Stimulated activated naive B cell treated with anti-CD40 and anti-IgM and Interleukin-4, amounts not matched to agents 10 μg/mL and 1 μg/mL and 100 μg/mL, for 72 hours (primary cell): ENCODE data around the gene LRMDA.

Experiments
- ATAC-seq, 2 donors: fragments of 150-1000 bp; cut with Tn5 transposase; replicated peaks; 2 replicates each; pipeline ENCODE4 v1.10.0; 2021; ENCODE audit warnings: moderate library complexity in 1 of 2
- DNase-seq: peaks from one replicate; pipeline ENCODE4 v3.0.0; 2021
- H3K27ac Mint-ChIP-seq: one replicate; pipeline ENCODE4 v1.8.0; 2022; ENCODE audit warnings: mild to moderate bottlenecking, mixed read lengths
- H3K27me3 Mint-ChIP-seq, 2 donors: one replicate each; pipeline ENCODE4 v1.8.0; 2022; ENCODE audit warnings: mixed read lengths in 2 of 2
- H3K36me3 Mint-ChIP-seq, 2 donors: one replicate each; pipeline ENCODE4 v1.8.0; 2022; ENCODE audit warnings: mixed read lengths in 2 of 2, mild to moderate bottlenecking in 1 of 2
- H3K4me1 Mint-ChIP-seq, 2 donors: one replicate each; pipeline ENCODE4 v1.8.0; 2022; ENCODE audit warnings: mixed read lengths in 2 of 2, mild to moderate bottlenecking in 1 of 2
- H3K4me3 Mint-ChIP-seq, 2 donors: one replicate each; pipeline ENCODE4 v1.8.0; 2022; ENCODE audit warnings: mild to moderate bottlenecking in 2 of 2, mixed read lengths in 2 of 2, moderate library complexity in 1 of 2
- H3K9me3 Mint-ChIP-seq, 2 donors: one replicate each; pipeline ENCODE4 v1.8.0; 2022; ENCODE audit warnings: mixed read lengths in 2 of 2, mild to moderate bottlenecking in 1 of 2

The LRMDA gene

DNA sequence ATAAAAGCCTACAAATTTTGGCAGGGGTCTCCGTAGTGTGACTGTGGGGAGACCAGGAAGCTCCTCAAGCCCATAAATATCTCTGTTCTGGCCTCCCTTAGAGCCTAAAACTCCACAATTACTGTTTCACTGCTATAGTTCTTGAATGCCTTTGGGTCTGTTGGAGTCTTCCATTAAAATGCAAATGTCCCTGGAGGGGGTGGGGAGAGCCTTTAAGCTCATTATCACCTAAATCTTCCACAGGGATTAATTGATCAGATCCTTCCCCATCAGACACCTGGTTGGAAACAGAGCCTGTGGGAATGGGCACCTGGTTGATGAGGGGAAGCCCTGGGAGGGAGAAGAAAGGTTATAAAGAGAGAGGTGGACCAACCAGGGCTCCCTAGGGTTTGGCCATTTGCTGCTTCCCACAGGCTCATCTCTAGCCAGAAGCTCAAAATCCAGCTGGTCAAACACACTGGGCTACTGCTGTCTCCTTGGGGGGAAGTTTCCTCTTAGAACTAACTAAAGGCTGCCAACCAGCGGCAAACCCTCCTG, 718.2 kb downstream of the LRMDA start:
- no peaks in the 10 kb centered on the region for H3K27me3 Mint-ChIP-seq
- H3K4me3 Mint-ChIP-seq: no peak overlapping the region
- H3K27ac Mint-ChIP-seq: no peak overlapping the region
- DNase-seq: no peak
- H3K9me3 Mint-ChIP-seq: peaks cover 4 to 10% of the 10 kb centered on the region in 2 donors
- H3K4me1 Mint-ChIP-seq: no peaks in the 10 kb centered on the region
- H3K36me3 Mint-ChIP-seq: no peaks in the 10 kb centered on the region
- no peak for ATAC-seq

DNA sequence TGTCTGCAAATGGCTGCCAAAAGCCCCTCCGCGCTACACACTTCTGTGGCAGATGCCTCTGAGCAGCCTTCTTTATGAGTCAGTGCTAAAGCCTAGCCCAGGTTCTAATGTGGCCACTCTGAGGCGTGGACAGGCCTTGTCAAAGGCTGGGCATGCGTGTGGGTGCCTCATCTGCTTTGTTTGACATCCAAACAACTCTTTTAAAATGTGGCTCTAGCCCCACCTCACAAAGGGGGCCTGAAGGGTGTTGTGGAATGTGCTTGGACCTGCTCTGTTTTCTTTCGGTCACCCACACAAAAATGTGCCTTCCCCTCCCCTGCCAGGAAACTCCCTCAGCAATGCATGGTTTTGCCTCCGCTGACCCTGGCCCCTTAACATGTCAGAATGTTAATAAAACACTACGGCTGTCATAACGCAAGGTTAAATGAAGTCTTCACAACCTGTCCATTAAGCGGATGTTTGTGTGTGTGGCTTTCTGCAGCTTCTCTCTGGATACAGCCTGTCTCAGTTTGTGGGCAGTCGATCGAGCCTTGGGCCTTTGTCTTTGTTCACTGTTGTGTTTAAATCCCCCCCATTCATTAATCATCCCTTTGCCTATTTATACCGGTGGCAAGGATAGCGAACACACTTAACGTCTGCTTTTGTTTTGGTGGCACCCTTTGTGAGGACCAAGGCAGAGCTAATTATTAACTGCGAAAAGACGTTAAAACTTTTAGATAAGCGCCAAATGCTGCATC, 718.9 kb downstream of the LRMDA start:
- H3K4me1 Mint-ChIP-seq: no peaks in the 10 kb centered on the region
- ATAC-seq: no peak
- no peak overlapping the region for H3K4me3 Mint-ChIP-seq
- H3K9me3 Mint-ChIP-seq: peaks cover 4 to 10% of the 10 kb centered on the region in 2 donors
- no peak overlapping the region for H3K27ac Mint-ChIP-seq
- H3K27me3 Mint-ChIP-seq: no peaks in the 10 kb centered on the region
- no peak for DNase-seq
- no peaks in the 10 kb centered on the region for H3K36me3 Mint-ChIP-seq

GRCh38 chr10:76150876-76151288, 719.5 kb downstream of the LRMDA start:
- H3K4me3 Mint-ChIP-seq: no peak overlapping the region
- H3K36me3 Mint-ChIP-seq: no peaks in the 10 kb centered on the region
- no peak overlapping the region for H3K27ac Mint-ChIP-seq
- peaks cover 4 to 10% of the 10 kb centered on the region in 2 donors for H3K9me3 Mint-ChIP-seq
- no peaks in the 10 kb centered on the region for H3K4me1 Mint-ChIP-seq
- DNase-seq (no peak), ATAC-seq (no peak)
- no peaks in the 10 kb centered on the region for H3K27me3 Mint-ChIP-seq

DNA sequence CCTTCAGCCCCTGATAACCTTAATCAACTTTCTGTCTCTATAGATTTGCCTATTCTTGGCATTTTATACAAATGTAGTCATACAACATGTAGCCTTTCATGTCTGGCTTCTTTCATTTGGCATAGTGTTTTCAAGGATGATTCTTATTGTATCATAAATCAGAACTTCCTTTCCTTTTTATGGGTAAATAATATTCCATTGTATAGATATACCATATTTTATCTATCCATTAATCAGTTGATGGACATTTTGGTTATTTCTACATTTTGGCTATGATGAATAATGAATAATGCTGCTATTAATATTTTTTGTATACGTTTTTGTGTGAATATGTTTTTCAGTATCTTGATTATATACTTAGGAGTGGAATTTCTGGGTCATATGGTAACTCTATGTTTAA, 720.8 kb downstream of the LRMDA start:
- DNase-seq: no peak
- Mint-ChIP-seq H3K9me3 (peaks cover 4 to 10% of the 10 kb centered on the region in 2 donors), H3K27me3 (no peaks in the 10 kb centered on the region), H3K4me3 (no peak overlapping the region), H3K27ac (no peak overlapping the region), H3K4me1 (no peaks in the 10 kb centered on the region), H3K36me3 (no peaks in the 10 kb centered on the region)
- no peak for ATAC-seq

- H3K27ac Mint-ChIP-seq: no peak overlapping the region
- ATAC-seq (no peak), DNase-seq (no peak)
- H3K4me3 Mint-ChIP-seq: no peak overlapping the region
- H3K9me3 Mint-ChIP-seq: peaks cover 4 to 7% of the 10 kb centered on the region in 2 donors
- H3K27me3 Mint-ChIP-seq: no peaks in the 10 kb centered on the region
- H3K4me1 Mint-ChIP-seq: no peaks in the 10 kb centered on the region
- no peaks in the 10 kb centered on the region for H3K36me3 Mint-ChIP-seq
These were observed 724.5 kb downstream of the LRMDA start for GRCh38 chr10:76155961-76156360.

DNA sequence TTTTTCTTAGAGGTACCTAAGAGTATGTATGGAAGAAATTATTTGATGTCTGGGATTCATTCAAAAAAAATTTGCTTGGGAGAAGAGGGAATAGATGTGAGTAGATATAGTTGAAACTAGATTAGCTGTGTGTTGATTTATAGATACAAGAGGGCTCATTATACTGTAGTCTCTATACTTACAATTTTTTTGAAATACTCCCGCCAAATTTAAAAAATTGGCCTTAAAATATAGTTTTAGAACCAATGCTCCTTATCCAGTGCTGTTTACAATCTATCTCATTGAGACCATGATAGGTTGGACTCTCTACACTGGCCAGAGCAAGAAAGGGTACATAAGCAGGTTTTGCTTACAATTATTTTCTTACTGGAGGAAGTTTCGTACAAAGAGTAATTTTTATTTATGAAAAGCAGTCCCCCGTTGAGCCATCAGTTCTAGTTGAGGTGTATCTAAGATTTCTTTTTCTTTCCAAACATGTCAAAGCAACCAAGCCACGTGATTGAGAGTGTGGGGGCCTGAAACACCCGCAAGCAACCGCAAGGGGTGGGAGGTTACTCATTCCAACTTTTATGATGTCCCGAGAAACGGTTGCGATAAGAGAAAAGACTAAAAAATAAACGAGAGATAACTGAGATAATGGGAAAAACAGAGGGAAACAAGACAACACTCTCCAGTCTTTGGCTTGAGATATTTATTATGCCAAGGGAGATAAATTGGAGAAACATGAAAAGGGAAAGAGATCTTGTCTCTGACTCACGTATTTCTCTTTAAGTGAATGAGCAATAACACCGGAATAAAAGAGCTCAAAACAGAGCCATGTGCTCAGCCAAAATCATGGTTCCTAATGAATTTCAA, 729.2 kb downstream of the LRMDA start:
- no peak for DNase-seq
- Mint-ChIP-seq H3K4me3 (no peak overlapping the region), H3K27ac (no peak overlapping the region), H3K4me1 (no peaks in the 10 kb centered on the region), H3K27me3 (no peaks in the 10 kb centered on the region), H3K36me3 (no peaks in the 10 kb centered on the region), H3K9me3 (peaks cover 0 to 4% of the 10 kb centered on the region in 2 donors)
- no peak for ATAC-seq

DNA sequence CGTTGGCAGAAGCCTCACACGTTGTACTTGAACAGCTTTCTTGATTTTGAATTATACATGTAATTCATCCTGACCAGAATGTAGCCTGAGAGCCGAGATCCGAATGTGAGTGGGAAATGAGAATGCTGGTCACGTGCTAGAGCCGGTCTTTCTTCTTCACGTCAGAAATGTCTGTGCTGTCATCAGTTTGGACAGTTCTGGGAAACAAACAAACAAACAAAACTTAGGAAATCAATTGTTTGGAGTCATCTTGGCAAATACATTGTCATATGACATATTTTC, 729.8 kb downstream of the LRMDA start:
- H3K27me3 Mint-ChIP-seq: no peaks in the 10 kb centered on the region
- H3K36me3 Mint-ChIP-seq: no peaks in the 10 kb centered on the region
- H3K9me3 Mint-ChIP-seq: peaks cover 1 to 7% of the 10 kb centered on the region in 2 donors
- no peaks in the 10 kb centered on the region for H3K4me1 Mint-ChIP-seq
- no peak overlapping the region for H3K27ac Mint-ChIP-seq
- H3K4me3 Mint-ChIP-seq: no peak overlapping the region
- ATAC-seq: no peak
- DNase-seq: no peak

- H3K4me1 Mint-ChIP-seq: no peaks in the 10 kb centered on the region
- H3K9me3 Mint-ChIP-seq: peaks cover 4 to 14% of the 10 kb centered on the region in 2 donors
- ATAC-seq: no peak
- no peaks in the 10 kb centered on the region for H3K27me3 Mint-ChIP-seq
- no peak overlapping the region for H3K4me3 Mint-ChIP-seq
- H3K27ac Mint-ChIP-seq: no peak overlapping the region
- H3K36me3 Mint-ChIP-seq: no peaks in the 10 kb centered on the region
- no peak for DNase-seq
These were observed 737.0 kb downstream of the LRMDA start for GRCh38 chr10:76168437-76168836.

GRCh38 chr10:76169246-76169645, 737.8 kb downstream of the LRMDA start:
- H3K4me1 Mint-ChIP-seq: no peaks in the 10 kb centered on the region
- H3K27ac Mint-ChIP-seq: no peak overlapping the region
- no peaks in the 10 kb centered on the region for H3K36me3 Mint-ChIP-seq
- H3K27me3 Mint-ChIP-seq: no peaks in the 10 kb centered on the region
- peaks cover 4 to 14% of the 10 kb centered on the region in 2 donors for H3K9me3 Mint-ChIP-seq
- H3K4me3 Mint-ChIP-seq: no peak overlapping the region
- ATAC-seq: no peak
- no peak for DNase-seq

DNA sequence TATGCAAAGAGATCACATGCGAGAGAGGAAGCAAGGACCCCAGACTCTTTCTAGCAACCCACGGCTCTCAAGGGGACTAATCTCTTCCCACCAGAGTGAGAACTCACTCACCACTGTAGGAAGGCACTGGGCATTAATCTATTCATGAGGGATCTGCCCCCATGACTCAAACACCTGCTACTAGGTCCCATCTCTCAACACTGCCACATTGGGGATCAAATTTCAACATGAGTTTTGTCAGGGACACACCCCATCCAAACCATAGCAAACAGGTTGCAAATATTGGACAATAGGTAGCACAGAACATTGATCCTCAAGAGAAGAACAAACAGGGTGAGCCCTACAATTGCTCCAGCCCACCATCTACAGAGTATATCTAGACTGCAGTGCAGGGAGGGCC, 740.6 kb downstream of the LRMDA start:
- H3K36me3 Mint-ChIP-seq: no peaks in the 10 kb centered on the region
- H3K27me3 Mint-ChIP-seq: no peaks in the 10 kb centered on the region
- H3K9me3 Mint-ChIP-seq: peaks cover 0 to 6% of the 10 kb centered on the region in 2 donors
- H3K27ac Mint-ChIP-seq: no peak overlapping the region
- no peak for ATAC-seq
- no peaks in the 10 kb centered on the region for H3K4me1 Mint-ChIP-seq
- no peak overlapping the region for H3K4me3 Mint-ChIP-seq
- no peak for DNase-seq

DNA sequence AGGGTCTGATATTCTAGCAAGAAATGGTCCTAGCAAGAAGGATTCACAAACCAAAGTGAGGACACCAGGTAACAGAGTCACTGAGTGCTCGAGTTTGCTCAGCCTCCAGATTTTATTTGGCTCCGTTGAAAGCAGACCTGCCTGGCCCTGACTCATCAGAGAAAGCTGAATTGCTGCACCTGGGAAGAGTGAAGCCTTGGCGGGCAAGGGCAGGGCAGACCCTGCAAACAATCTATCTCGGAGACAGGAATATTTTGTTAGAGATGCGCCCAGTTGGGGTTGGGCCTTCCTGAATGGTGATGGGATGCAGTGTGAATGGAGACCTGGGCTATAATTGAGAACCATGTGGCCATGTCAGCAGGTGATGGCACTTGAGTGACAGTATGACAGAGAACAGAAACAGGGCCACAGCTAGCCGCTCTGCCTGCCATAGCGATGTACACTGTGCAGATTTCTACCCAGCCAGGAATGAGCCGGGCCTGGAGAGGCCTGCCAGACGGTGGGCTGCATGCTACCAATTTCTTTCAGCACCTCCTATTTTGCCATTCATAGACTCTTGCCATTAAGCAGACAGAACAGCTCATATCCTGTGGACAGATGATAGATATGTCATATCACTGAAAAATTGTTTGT, 744.2 kb downstream of the LRMDA start:
- Mint-ChIP-seq H3K27ac (no peak overlapping the region), H3K36me3 (no peaks in the 10 kb centered on the region), H3K9me3 (no peaks in the 10 kb centered on the region), H3K4me3 (no peak overlapping the region), H3K4me1 (no peaks in the 10 kb centered on the region), H3K27me3 (no peaks in the 10 kb centered on the region)
- ATAC-seq: no peak
- DNase-seq: no peak

GRCh38 chr10:76176166-76176550, 744.7 kb downstream of the LRMDA start:
- no peaks in the 10 kb centered on the region for H3K4me1 Mint-ChIP-seq
- H3K9me3 Mint-ChIP-seq: no peaks in the 10 kb centered on the region
- no peak overlapping the region for H3K4me3 Mint-ChIP-seq
- ATAC-seq (no peak), DNase-seq (no peak)
- no peaks in the 10 kb centered on the region for H3K36me3 Mint-ChIP-seq
- H3K27me3 Mint-ChIP-seq: no peaks in the 10 kb centered on the region
- no peak overlapping the region for H3K27ac Mint-ChIP-seq

DNA sequence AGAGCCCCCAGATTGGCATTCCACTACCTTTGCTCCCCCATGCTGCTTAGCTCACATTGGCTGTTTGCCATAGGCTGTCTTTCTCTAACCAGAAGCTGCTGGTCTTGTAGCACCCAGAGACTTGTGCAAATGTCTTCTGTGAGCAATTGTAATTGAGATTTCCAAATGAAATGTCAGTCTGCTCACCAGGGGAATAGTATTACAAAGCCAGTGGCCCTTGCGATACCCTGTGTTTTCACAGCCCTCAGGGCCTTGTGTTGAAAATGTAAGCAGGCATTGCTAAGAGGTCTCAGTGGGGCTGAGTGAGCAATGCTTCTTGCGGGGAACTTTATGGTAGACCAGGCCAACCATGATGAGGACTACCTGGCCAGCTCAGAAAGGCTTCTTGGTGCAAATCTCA, 746.5 kb downstream of the LRMDA start:
- H3K36me3 Mint-ChIP-seq: no peaks in the 10 kb centered on the region
- no peak overlapping the region for H3K4me3 Mint-ChIP-seq
- H3K27me3 Mint-ChIP-seq: no peaks in the 10 kb centered on the region
- DNase-seq (no peak), ATAC-seq (no peak)
- no peaks in the 10 kb centered on the region for H3K9me3 Mint-ChIP-seq
- no peak overlapping the region for H3K27ac Mint-ChIP-seq
- no peaks in the 10 kb centered on the region for H3K4me1 Mint-ChIP-seq

- DNase-seq (no peak), ATAC-seq (no peak)
- no peaks in the 10 kb centered on the region for H3K4me1 Mint-ChIP-seq
- no peaks in the 10 kb centered on the region for H3K27me3 Mint-ChIP-seq
- H3K36me3 Mint-ChIP-seq: no peaks in the 10 kb centered on the region
- H3K27ac Mint-ChIP-seq: no peak overlapping the region
- no peak overlapping the region for H3K4me3 Mint-ChIP-seq
- no peaks in the 10 kb centered on the region for H3K9me3 Mint-ChIP-seq
These were observed 747.3 kb downstream of the LRMDA start for GRCh38 chr10:76178532-76179292.
